Fibroblast of mammary gland (primary cell): ENCODE measurements around the gene PLCD1.

Experiments used
- DNase-seq: peaks from one replicate; pipeline ENCODE4 v3.0.0-alpha.2; 2010; ENCODE audit warnings: low read depth
- H3K4me3 ChIP-seq: 2 replicates; pipeline ENCODE4 v1.5.1; 2011; ENCODE audit warnings: low read depth, mild to moderate bottlenecking, low read length, moderate library complexity; ENCODE audit not compliant: control insufficient read depth
- TF ChIP-seq, protein P1 (sequence below): conservative IDR thresholded peaks from 2 replicates; pipeline ENCODE4 v1.5.1; 2011; ENCODE audit warnings: low read depth, low read length, inconsistent platforms; ENCODE audit not compliant: control insufficient read depth, insufficient read depth

PLCD1 gene

DNA sequence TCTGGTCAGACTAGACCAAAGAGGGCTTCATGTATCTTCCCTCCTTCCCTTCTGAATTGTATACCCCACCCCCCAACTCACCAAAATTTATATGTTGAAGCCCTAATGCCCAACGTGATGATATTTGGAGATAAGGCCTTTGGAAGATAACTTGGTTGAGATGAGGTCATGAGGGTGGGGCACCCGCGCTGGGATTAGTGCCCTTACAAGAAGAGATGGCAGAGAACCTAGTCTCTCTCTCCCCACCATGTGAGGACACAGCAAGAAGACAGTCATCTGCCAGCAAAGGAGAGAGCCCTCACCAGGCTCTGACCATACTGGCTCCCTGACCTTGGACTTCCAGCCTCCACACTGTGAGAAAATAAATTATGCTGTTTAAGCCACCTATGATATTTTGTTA lies 13.5 kb downstream of the PLCD1 start:
- TF ChIP-seq, protein P1, sequence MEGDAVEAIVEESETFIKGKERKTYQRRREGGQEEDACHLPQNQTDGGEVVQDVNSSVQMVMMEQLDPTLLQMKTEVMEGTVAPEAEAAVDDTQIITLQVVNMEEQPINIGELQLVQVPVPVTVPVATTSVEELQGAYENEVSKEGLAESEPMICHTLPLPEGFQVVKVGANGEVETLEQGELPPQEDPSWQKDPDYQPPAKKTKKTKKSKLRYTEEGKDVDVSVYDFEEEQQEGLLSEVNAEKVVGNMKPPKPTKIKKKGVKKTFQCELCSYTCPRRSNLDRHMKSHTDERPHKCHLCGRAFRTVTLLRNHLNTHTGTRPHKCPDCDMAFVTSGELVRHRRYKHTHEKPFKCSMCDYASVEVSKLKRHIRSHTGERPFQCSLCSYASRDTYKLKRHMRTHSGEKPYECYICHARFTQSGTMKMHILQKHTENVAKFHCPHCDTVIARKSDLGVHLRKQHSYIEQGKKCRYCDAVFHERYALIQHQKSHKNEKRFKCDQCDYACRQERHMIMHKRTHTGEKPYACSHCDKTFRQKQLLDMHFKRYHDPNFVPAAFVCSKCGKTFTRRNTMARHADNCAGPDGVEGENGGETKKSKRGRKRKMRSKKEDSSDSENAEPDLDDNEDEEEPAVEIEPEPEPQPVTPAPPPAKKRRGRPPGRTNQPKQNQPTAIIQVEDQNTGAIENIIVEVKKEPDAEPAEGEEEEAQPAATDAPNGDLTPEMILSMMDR, result no peak
- no peak for DNase-seq
- no peak overlapping the region for H3K4me3 ChIP-seq

GRCh38 chr3:38015485-38015884 lies 14.0 kb downstream of the PLCD1 start:
- no peak for DNase-seq
- H3K4me3 ChIP-seq, result no peak overlapping the region
- TF ChIP-seq, protein P1, result no peak

DNA sequence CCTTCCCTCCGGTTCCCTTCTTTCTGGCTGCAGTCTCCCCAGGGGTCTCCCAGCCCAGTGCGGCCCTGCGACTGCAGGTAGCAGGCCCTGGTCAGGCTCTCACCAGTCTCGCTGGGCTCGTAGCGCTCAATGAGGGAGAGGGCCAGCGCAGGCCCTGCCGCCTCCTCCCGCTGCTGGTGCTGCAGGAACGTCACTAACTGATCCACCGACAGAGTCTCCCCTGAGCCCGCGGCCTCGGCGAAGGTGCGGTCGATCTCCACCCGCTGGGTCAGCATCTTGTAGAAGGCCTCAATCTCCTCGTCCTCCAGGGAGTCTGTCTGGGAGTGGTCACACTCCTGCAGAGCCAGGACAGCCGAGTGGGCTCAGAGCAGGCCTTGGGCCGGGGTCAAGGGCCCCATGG lies 18.3 kb downstream of the PLCD1 start:
- no peak for DNase-seq
- TF ChIP-seq, protein P1, result no peak
- H3K4me3 ChIP-seq, result no peak overlapping the region

DNA sequence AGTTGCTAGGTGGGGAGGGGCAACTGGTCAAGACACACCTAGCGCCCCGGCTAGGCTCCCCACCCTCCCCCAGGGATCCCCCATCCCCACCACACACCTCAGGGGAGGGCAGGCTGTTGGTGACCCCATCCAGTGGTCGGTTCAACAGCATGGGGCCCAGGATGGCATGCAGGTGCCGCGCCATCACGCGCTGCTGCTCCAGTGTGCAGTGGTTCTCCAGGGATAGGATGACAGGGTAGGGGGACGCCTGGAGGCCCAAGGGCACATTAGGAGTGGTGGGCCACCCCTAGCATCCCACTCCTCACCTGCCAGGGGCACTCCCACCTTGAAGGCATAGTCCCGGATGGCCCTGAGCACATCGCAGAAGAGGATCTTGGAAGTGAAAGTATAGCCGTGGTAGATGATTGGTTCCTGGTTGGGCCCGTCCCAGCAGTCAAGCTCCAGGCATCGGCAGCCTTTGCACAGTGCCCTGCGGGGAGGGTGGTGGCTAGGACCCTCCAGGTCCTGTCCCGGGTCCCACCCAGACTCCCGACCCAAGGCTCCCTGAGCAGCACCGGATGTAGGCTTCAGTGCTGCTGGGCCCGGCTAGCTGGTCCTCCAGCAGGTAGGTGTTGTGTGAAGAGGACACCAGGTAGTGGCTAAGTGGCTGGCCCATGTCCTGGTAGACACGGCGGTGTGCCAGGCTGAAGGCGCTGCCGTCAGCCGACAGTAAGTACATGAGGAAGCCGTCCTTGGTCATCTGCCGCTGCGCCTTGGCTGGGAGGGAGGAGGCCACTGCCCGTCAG lies 19.4 kb downstream of the PLCD1 start:
- TF ChIP-seq, protein P1, result no peak
- DNase-seq, result no peak
- H3K4me3 ChIP-seq, result no peak overlapping the region

DNA sequence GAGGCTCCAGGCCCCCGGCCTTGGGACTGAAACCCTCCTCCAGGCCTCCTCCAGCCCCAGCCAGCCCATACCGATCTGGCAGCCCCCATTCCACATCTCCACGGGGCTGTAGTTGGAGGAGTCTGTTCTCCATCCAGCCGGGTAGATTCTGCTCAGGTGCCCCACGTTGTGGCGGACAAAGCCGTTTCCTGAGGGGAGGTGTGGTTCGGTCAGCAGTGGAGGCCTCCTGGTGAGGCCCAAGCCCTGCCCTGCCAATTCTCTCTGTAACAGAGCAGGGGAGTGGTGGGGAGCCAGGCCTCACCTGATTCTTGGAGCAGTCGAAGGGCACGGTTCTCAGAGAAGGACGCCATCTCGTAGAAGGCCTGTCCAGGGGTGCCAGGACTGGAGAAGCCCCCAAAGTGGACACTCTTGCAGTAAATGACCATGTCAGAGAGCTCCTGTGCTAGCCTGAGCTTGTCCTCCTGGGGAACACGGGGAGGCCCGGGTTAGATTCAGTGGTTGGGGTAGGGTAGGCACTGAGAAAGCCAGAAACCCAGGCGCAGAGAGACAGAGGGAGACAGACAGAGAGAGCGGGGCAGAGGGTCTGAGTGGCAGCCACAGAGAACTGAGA lies 20.4 kb downstream of the PLCD1 start:
- no peak for DNase-seq
- H3K4me3 ChIP-seq, result no peak overlapping the region
- TF ChIP-seq, protein P1, result no peak

- no peak overlapping the region for H3K4me3 ChIP-seq
- DNase-seq, result no peak
- TF ChIP-seq, protein P1, result no peak
Observed at GRCh38 chr3:38008191-38008701, 21.2 kb downstream of the PLCD1 start.
